Measurements from ENCODE around the gene KRTAP9-8. TPM values are rescaled to one million over a fixed set of nuclear protein-coding genes. Genes with fewer than 3 reads are reported as not detected.
"Not testable (repeated sequence)": the region's sequence is repeated elsewhere in the genome, so short reads cannot be mapped to it uniquely, and the experiment has no call there.

Gene KRTAP9-8
- polyA plus RNA-seq, 4 donors, result not detected

DNA sequence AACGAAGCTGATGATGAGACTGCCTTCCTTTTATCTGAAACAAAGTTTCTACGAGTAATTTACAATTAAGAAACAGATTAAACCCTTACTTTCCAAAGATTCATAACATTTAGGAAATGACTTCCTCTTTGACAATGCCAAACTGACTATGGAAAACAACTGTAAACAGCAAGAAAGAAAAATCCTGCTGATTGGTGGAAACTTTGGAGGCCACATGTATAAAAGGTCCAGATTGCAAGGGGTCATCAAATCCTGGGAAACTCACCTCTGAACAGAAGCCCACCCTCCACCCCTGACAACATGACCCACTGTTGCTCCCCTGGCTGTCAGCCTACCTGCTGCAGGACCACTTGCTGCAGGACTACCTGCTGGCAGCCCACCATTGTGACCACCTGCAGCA lies 27.3 kb downstream of the KRTAP9-8 start, which contains the start of gene KRTAP9-6:
Gene KRTAP9-6, plus strand, starts transcription at position 301 of the 400 bp plus-strand sequence. Its CDS starts 0 bp downstream, at position 301.
- DNase-seq (no peak), FAIRE-seq (no peak)
- peaks cover 0 to 5% (median 0%) of the 10 kb centered on the region in 3 donors for H3K27me3 ChIP-seq (ENCODE audit: control insufficient read depth in 3 of 3, insufficient read depth in 3 of 3, low read length in 3 of 3)
- no peak within 1 kb of the TSS for H3K27ac ChIP-seq (ENCODE audit: low read depth in 1 of 3, low read length in 2 of 3)
- H3K4me1 ChIP-seq (ENCODE audit: control insufficient read depth in 3 of 3, insufficient read depth in 2 of 3, low read depth in 1 of 3, low read length in 2 of 3), result no peaks in the 10 kb centered on the region
- no peaks in the 10 kb centered on the region for H3K36me3 ChIP-seq (ENCODE audit: control insufficient read depth in 3 of 3, insufficient read depth in 2 of 3, low read depth in 1 of 3, low read length in 3 of 3)
- H3K4me3 ChIP-seq (ENCODE audit: low read depth in 1 of 3, low read length in 3 of 3), result no peak within 1 kb of the TSS
- 42 to 51% (median 49%) methylated on average over 2 of the region's 2 CpGs for WGBS, 3 donors
- H3K9me3 ChIP-seq (ENCODE audit: control insufficient read depth in 2 of 2, insufficient read depth in 1 of 2, low read depth in 1 of 2, low read length in 1 of 2), result no peaks in the 10 kb centered on the region

GRCh38 chr17:41267711-41268110 lies 29.9 kb downstream of the KRTAP9-8 start:
- 71 to 80% methylated on average over 3 of the region's 3 CpGs; no CpG with 5 or more reads in 1 of the 3 donors for WGBS, 3 donors
- H3K9me3 ChIP-seq (ENCODE audit: control insufficient read depth in 2 of 2, insufficient read depth in 1 of 2, low read depth in 1 of 2, low read length in 1 of 2), result no peaks in the 10 kb centered on the region
- no peaks in the 10 kb centered on the region for H3K36me3 ChIP-seq (ENCODE audit: control insufficient read depth in 3 of 3, insufficient read depth in 2 of 3, low read depth in 1 of 3, low read length in 3 of 3)
- no peaks in the 10 kb centered on the region for H3K4me1 ChIP-seq (ENCODE audit: control insufficient read depth in 3 of 3, insufficient read depth in 2 of 3, low read depth in 1 of 3, low read length in 2 of 3)
- no peak overlapping the region for H3K4me3 ChIP-seq (ENCODE audit: low read depth in 1 of 3, low read length in 3 of 3)
- FAIRE-seq, result no peak
- H3K27ac ChIP-seq (ENCODE audit: low read depth in 1 of 3, low read length in 2 of 3), result no peak overlapping the region
- peaks cover 0 to 5% (median 0%) of the 10 kb centered on the region in 3 donors for H3K27me3 ChIP-seq (ENCODE audit: control insufficient read depth in 3 of 3, insufficient read depth in 3 of 3, low read length in 3 of 3)
- DNase-seq, result no peak

DNA sequence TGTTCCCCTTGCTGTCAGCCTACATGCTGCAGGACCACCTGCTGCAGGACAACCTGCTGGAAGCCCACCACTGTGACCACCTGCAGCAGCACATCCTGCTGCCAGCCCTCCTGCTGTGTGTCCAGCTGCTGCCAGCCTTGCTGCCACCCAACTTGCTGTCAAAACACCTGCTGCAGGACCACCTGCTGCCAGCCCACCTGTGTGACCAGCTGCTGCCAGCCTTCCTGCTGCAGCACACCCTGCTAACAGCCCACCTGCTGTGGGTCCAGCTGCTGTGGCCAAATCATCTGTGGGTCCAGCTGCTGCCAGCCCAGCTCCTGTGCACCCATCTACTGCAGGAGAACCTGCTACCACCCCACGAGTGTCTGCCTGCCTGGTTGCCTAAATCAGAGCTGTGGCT lies 33.5 kb downstream of the KRTAP9-8 start:
- not testable (repeated sequence) for H3K27me3 ChIP-seq (ENCODE audit: control insufficient read depth in 3 of 3, insufficient read depth in 3 of 3, low read length in 3 of 3); H3K4me1 ChIP-seq (ENCODE audit: control insufficient read depth in 3 of 3, insufficient read depth in 2 of 3, low read depth in 1 of 3, low read length in 2 of 3); FAIRE-seq; H3K4me3 ChIP-seq (ENCODE audit: low read depth in 1 of 3, low read length in 3 of 3); DNase-seq; H3K9me3 ChIP-seq (ENCODE audit: control insufficient read depth in 2 of 2, insufficient read depth in 1 of 2, low read depth in 1 of 2, low read length in 1 of 2); H3K27ac ChIP-seq (ENCODE audit: low read depth in 1 of 3, low read length in 2 of 3); H3K36me3 ChIP-seq (ENCODE audit: control insufficient read depth in 3 of 3, insufficient read depth in 2 of 3, low read depth in 1 of 3, low read length in 3 of 3)
- 38 to 39% methylated on average over 1 of the region's 1 CpG; no CpG with 5 or more reads in 1 of the 3 donors for WGBS, 3 donors

DNA sequence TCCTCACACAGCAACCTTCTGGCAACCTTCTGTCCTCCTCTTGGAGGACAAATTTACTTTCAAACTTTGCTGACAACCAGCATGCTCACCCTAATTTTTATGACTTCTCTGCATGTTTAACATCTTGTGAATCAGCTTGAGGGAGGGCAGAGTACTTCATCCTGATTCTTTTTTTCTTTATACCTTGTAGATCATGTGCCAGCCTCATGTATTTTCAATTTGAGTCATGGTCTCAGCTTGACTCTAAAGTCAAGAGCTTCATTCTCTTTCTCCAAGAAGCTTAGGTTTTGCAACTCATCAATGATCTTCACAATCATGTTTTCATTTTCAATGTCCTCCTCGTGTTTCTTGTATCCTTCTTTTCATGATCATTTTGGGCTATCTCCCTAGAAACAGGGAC lies 34.1 kb downstream of the KRTAP9-8 start:
- H3K9me3 ChIP-seq (ENCODE audit: control insufficient read depth in 2 of 2, insufficient read depth in 1 of 2, low read depth in 1 of 2, low read length in 1 of 2), result no peaks in the 10 kb centered on the region
- FAIRE-seq, result no peak
- H3K4me3 ChIP-seq (ENCODE audit: low read depth in 1 of 3, low read length in 3 of 3), result no peak overlapping the region
- H3K27me3 ChIP-seq (ENCODE audit: control insufficient read depth in 3 of 3, insufficient read depth in 3 of 3, low read length in 3 of 3), result peaks cover 0 to 3% (median 0%) of the 10 kb centered on the region in 3 donors
- no peaks in the 10 kb centered on the region for H3K36me3 ChIP-seq (ENCODE audit: control insufficient read depth in 3 of 3, insufficient read depth in 2 of 3, low read depth in 1 of 3, low read length in 3 of 3)
- DNase-seq, result no peak
- 21 to 44% methylated on average over 1 of the region's 1 CpG; no CpG with 5 or more reads in 1 of the 3 donors for WGBS, 3 donors
- H3K4me1 ChIP-seq (ENCODE audit: control insufficient read depth in 3 of 3, insufficient read depth in 2 of 3, low read depth in 1 of 3, low read length in 2 of 3), result no peaks in the 10 kb centered on the region
- no peak overlapping the region for H3K27ac ChIP-seq (ENCODE audit: low read depth in 1 of 3, low read length in 2 of 3)

DNA sequence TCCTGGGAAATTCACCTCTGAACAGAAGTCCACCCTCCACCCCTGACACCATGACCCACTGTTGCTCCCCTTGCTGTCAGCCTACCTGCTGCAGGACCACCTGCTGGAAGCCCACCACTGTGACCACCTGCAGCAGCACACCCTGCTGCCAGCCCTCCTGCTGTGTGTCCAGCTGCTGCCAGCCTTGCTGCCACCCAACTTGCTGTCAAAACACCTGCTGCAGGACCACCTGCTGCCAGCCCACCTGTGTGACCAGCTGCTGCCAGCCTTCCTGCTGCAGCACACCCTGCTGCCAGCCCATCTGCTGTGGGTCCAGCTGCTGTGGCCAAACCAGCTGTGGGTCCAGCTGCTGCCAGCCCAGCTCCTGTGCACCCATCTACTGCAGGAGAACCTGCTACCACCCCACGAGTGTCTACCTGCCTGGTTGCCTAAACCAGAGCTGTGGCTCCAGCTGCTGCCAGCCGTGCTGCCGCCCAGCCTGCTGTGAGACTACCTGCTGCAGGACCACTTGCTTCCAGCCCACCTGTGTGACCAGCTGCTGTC lies 37.9 kb downstream of the KRTAP9-8 start, which contains the start of gene KRTAP9-7:
Gene KRTAP9-7, plus strand, starts transcription at position 51 of the 543 bp plus-strand sequence. Its CDS starts 0 bp downstream, at position 51.
- not testable (repeated sequence) for DNase-seq; H3K9me3 ChIP-seq (ENCODE audit: control insufficient read depth in 2 of 2, insufficient read depth in 1 of 2, low read depth in 1 of 2, low read length in 1 of 2); H3K4me3 ChIP-seq (ENCODE audit: low read depth in 1 of 3, low read length in 3 of 3); FAIRE-seq; H3K27ac ChIP-seq (ENCODE audit: low read depth in 1 of 3, low read length in 2 of 3); H3K36me3 ChIP-seq (ENCODE audit: control insufficient read depth in 3 of 3, insufficient read depth in 2 of 3, low read depth in 1 of 3, low read length in 3 of 3); H3K4me1 ChIP-seq (ENCODE audit: control insufficient read depth in 3 of 3, insufficient read depth in 2 of 3, low read depth in 1 of 3, low read length in 2 of 3); H3K27me3 ChIP-seq (ENCODE audit: control insufficient read depth in 3 of 3, insufficient read depth in 3 of 3, low read length in 3 of 3)
- 16 to 77% (median 38%) methylated on average over 3 of the region's 3 CpGs for WGBS, 3 donors

DNA sequence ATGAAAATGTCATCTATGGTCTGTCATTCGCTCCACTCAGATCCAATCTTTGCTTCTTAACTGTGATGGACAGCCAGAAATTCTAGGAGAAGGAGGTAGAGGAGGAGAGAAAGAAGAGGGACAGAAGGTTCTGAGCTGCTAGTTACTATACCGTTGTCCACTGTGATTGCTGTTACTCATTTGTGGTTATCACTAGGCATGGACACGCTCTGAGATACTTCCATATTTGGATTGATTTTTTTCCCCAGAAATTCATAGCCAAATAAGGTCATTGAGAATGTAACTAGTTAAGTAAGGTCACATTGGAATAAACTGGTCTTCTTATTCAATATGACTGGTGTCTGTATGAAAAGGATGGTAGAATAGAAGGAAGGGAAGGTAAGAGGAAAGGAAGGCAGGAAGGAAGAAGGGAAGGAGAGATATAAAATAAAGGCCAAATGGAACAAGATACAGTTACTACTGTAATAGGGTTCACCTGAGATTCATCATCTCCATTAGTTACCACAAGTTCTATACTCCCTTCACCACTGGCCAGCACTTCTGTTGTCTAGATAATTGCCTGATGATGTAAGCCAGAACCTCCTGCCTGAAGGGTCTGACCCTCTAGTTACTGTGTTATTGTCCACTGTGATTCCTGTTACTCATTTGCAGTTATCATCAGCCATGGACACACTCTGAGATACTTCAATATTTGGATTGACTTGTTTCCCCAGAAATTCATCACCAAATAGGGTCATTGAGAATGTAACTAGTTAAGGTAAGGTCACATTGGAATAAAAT lies 40.6 kb downstream of the KRTAP9-8 start:
- Histone ChIP-seq H3K27me3 (ENCODE audit: control insufficient read depth in 3 of 3, insufficient read depth in 3 of 3, low read length in 3 of 3) (peaks cover 0 to 5% (median 0%) of the 10 kb centered on the region in 3 donors), H3K4me1 (ENCODE audit: control insufficient read depth in 3 of 3, insufficient read depth in 2 of 3, low read depth in 1 of 3, low read length in 2 of 3) (no peaks in the 10 kb centered on the region), H3K36me3 (ENCODE audit: control insufficient read depth in 3 of 3, insufficient read depth in 2 of 3, low read depth in 1 of 3, low read length in 3 of 3) (no peaks in the 10 kb centered on the region), H3K9me3 (ENCODE audit: control insufficient read depth in 2 of 2, insufficient read depth in 1 of 2, low read depth in 1 of 2, low read length in 1 of 2) (no peaks in the 10 kb centered on the region), H3K4me3 (ENCODE audit: low read depth in 1 of 3, low read length in 3 of 3) (no peak overlapping the region), H3K27ac (ENCODE audit: low read depth in 1 of 3, low read length in 2 of 3) (no peak overlapping the region)
- DNase-seq, result no peak
- WGBS, 3 donors, result 83 to 88% (median 84%) methylated on average over 3 of the region's 3 CpGs
- no peak for FAIRE-seq

- Histone ChIP-seq H3K9me3 (ENCODE audit: control insufficient read depth in 2 of 2, insufficient read depth in 1 of 2, low read depth in 1 of 2, low read length in 1 of 2) (no peaks in the 10 kb centered on the region), H3K4me1 (ENCODE audit: control insufficient read depth in 3 of 3, insufficient read depth in 2 of 3, low read depth in 1 of 3, low read length in 2 of 3) (no peaks in the 10 kb centered on the region), H3K36me3 (ENCODE audit: control insufficient read depth in 3 of 3, insufficient read depth in 2 of 3, low read depth in 1 of 3, low read length in 3 of 3) (no peaks in the 10 kb centered on the region), H3K27ac (ENCODE audit: low read depth in 1 of 3, low read length in 2 of 3) (no peak overlapping the region), H3K27me3 (ENCODE audit: control insufficient read depth in 3 of 3, insufficient read depth in 3 of 3, low read length in 3 of 3) (peaks cover 0 to 2% (median 2%) of the 10 kb centered on the region in 3 donors), H3K4me3 (ENCODE audit: low read depth in 1 of 3, low read length in 3 of 3) (no peak overlapping the region)
- WGBS, 3 donors, result 50 to 76% (median 53%) methylated on average over 3 of the region's 3 CpGs
- no peak for DNase-seq
- FAIRE-seq, result no peak
These were observed 46.2 kb downstream of the KRTAP9-8 start for GRCh38 chr17:41284043-41284442.

- no peak overlapping the region for H3K27ac ChIP-seq (ENCODE audit: low read depth in 1 of 3, low read length in 2 of 3)
- FAIRE-seq (no peak), DNase-seq (no peak)
- H3K36me3 ChIP-seq (ENCODE audit: control insufficient read depth in 3 of 3, insufficient read depth in 2 of 3, low read depth in 1 of 3, low read length in 3 of 3), result no peaks in the 10 kb centered on the region
- no peaks in the 10 kb centered on the region for H3K4me1 ChIP-seq (ENCODE audit: control insufficient read depth in 3 of 3, insufficient read depth in 2 of 3, low read depth in 1 of 3, low read length in 2 of 3)
- H3K9me3 ChIP-seq (ENCODE audit: control insufficient read depth in 2 of 2, insufficient read depth in 1 of 2, low read depth in 1 of 2, low read length in 1 of 2), result no peaks in the 10 kb centered on the region
- no peak overlapping the region for H3K4me3 ChIP-seq (ENCODE audit: low read depth in 1 of 3, low read length in 3 of 3)
- H3K27me3 ChIP-seq (ENCODE audit: control insufficient read depth in 3 of 3, insufficient read depth in 3 of 3, low read length in 3 of 3), result peaks cover 0 to 2% (median 2%) of the 10 kb centered on the region in 3 donors
- 30 to 37% (median 33%) methylated on average over 2 of the region's 2 CpGs for WGBS, 3 donors
These were observed 46.7 kb downstream of the KRTAP9-8 start for GRCh38 chr17:41284546-41284945.

Measured in small intestine (tissue), 7 donors.